Stomach (tissue), 9 donors: ENCODE data around the gene DOCK11. TPM values are rescaled to one million over a fixed set of nuclear protein-coding genes. Genes with fewer than 3 reads are reported as not detected.

Source experiments
- DNase-seq, 2 donors: peaks; one replicate each; pipeline versions ENCODE4 v3.0.0 to v3.0.0-alpha.2; 2013 to 2019
- H3K27ac ChIP-seq, 5 donors: fragments of 200-600 bp in 4 of 5; sonication (generic) in 4 of 5; one replicate each; pipeline ENCODE4 v1.5.1; 2013 to 2019; ENCODE audit warnings: mild to moderate bottlenecking in 1 of 5, moderate library complexity in 1 of 5
- H3K27me3 ChIP-seq, 3 donors: fragments of 200-600 bp; sonication (generic); one replicate each; pipeline ENCODE4 v1.5.1; 2017 to 2019; ENCODE audit warnings: mixed run types in 1 of 3
- H3K36me3 ChIP-seq, 4 donors: fragments of 200-600 bp; sonication (generic); 1 replicate in 3 of 4; 2 replicates in 1 of 4; pipeline ENCODE4 v1.5.1; 2016 to 2019
- H3K4me1 ChIP-seq, 4 donors: fragments of 200-600 bp; sonication (generic); one replicate each; pipeline ENCODE4 v1.5.1; 2016 to 2019
- H3K4me3 ChIP-seq, 4 donors: fragments of 200-600 bp; sonication (generic) in 3 of 4; one replicate each; pipeline ENCODE4 v1.5.1; 2016 to 2019; ENCODE audit warnings: mild to moderate bottlenecking in 1 of 4
- H3K9me3 ChIP-seq, 4 donors: fragments of 200-600 bp; sonication (generic); one replicate each; pipeline ENCODE4 v1.5.1; 2016 to 2019
- EP300 ChIP-seq: sonication (generic); formaldehyde crosslinking; IDR thresholded peaks from one replicate; pipeline ENCODE4 v1.6.1; 2017; ENCODE audit warnings: antibody characterized with exemption
- POLR2A ChIP-seq, 4 donors: fragments of 450-650 bp; IDR thresholded peaks; one replicate each; pipeline ENCODE4 v1.6.1; 2016; ENCODE audit warnings: antibody characterized with exemption in 4 of 4, control low read depth in 2 of 4, mild to moderate bottlenecking in 1 of 4, moderate library complexity in 1 of 4
- POLR2AphosphoS5 ChIP-seq, 3 donors: sonication (generic); formaldehyde crosslinking; IDR thresholded peaks; one replicate each; pipeline ENCODE4 v1.6.1; 2016; ENCODE audit warnings: antibody characterized with exemption in 3 of 3
- WGBS, 5 donors: extraction: QIAGEN DNeasy Blood & Tissue Kit in 3 of 5; methylation state at CpG; one replicate each; pipeline versions ENCODE4 v1.1.5 to v1.1.7; 2013 to 2018; 5-methylcytosine and 5-hydroxymethylcytosine counted together
- intact Hi-C: fragments of 100-400 bp; cut with DNase I; formaldehyde crosslinking; loops from one replicate; pipeline ENCODE4 v1.15.1; 2023; ENCODE audit warnings: low total_unique reads
- polyA plus RNA-seq, 3 donors: library from polyadenylated mRNA; stranded (reverse); fragments of 200-250 nt; gene quantifications; one replicate each; pipeline ENCODE4 v1.2.3, GENCODE V29; 2013
- total RNA-seq, 5 donors: library from RNA; depleted of rRNA; stranded (reverse); fragments of >200 nt; gene quantifications; one replicate each; pipeline versions ENCODE4 v1.1.0 to v1.2.3, GENCODE V29; 2014 to 2016
- TF ChIP-seq, protein P1 (sequence below), 7 experiments: fragments of 450-650 bp in 4 of 7; fragments of 200-600 bp in 3 of 7; sonication (generic) in 3 of 7; IDR thresholded peaks; one replicate each; pipeline ENCODE4 v1.5.1; 2016 to 2019; ENCODE audit warnings: antibody characterized with exemption in 7 of 7, control low read depth in 2 of 7, mild to moderate bottlenecking in 1 of 7
- donor health status: healthy with polysubstance abuse.
- donor health status: Bipolar disorder and iron deficiency.
- donor health status: healthy.

The DOCK11 gene
- total and polyA plus RNA-seq, 8 donors = 3.5 to 34.0 (median 6.2) TPM

DNA sequence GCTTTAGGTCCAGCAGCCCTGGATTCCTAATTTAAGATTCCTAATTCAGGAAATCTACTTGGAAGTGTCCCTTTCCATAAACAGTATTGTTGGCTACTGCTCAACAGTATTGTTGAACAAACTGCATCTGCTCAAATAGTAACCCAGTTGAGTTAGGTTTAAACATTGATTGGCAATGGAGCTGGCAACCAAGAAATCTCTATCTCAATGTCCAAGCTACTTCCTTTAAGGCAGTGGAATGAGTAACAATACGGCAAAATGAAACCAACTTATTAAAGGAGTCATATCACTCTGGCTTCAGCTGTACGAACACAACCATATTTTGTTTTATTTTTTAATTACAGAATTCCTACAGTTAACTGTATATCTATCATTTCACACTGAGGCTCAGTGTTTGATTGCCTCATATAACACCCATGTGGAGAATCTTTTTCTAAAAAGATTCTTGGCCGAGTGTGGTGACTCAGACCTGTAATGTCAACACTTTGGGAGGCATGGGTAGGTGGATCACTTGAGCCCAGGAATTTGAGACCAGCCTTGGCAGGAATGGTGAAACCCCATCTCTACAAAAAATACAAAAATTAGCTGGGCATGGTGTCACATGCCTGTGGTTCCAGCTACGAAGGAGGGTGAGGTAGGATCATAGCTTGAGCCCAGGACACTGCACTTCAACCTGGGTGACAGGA lies 160.1 kb downstream of the DOCK11 start:
- H3K4me1 ChIP-seq = peaks cover 0 to 11% (median 0%) of the 10 kb centered on the region in 4 donors
- H3K27ac ChIP-seq = peak overlapping the region in 3 of 5 donors; percentile 17 to 47 (median 45)
- no peak overlapping the region for H3K4me3 ChIP-seq
- TF ChIP-seq EP300 = no peak
- TF ChIP-seq, protein P1, sequence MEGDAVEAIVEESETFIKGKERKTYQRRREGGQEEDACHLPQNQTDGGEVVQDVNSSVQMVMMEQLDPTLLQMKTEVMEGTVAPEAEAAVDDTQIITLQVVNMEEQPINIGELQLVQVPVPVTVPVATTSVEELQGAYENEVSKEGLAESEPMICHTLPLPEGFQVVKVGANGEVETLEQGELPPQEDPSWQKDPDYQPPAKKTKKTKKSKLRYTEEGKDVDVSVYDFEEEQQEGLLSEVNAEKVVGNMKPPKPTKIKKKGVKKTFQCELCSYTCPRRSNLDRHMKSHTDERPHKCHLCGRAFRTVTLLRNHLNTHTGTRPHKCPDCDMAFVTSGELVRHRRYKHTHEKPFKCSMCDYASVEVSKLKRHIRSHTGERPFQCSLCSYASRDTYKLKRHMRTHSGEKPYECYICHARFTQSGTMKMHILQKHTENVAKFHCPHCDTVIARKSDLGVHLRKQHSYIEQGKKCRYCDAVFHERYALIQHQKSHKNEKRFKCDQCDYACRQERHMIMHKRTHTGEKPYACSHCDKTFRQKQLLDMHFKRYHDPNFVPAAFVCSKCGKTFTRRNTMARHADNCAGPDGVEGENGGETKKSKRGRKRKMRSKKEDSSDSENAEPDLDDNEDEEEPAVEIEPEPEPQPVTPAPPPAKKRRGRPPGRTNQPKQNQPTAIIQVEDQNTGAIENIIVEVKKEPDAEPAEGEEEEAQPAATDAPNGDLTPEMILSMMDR (IDR thresholded peaks at IDR 0.05) = no peak
- DNase-seq = no peak
- peaks cover 0 to 5% (median 0%) of the 10 kb centered on the region in 4 donors for H3K36me3 ChIP-seq
- H3K9me3 ChIP-seq = no peaks in the 10 kb centered on the region
- H3K27me3 ChIP-seq = no peaks in the 10 kb centered on the region
- intact Hi-C loops = no loop called here
- WGBS, 5 donors = 48 to 63% (median 60%) methylated on average over 4 of the region's 4 CpGs

DNA sequence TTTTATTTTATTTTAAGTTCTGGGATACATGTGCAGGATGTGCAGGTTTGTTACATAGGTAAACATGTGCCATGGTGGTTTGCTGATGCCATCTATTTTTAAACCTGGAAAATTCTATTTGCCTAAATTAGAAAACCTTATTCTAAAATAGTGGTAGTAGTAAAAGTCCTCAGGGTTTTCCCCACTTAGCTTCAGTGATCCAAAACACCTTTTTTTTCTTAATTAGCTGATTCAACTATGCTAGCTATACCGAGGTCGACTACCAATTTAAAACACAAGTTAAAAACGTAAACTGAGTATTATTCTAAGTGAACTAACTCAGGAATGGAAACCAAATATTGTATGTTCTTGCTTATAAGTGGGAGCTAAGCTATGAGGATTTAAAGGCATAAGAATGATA lies 161.8 kb downstream of the DOCK11 start:
- Histone ChIP-seq H3K27ac (no peak overlapping the region), H3K9me3 (no peaks in the 10 kb centered on the region), H3K4me3 (no peak overlapping the region), H3K27me3 (no peaks in the 10 kb centered on the region), H3K36me3 (peaks cover 0 to 5% (median 0%) of the 10 kb centered on the region in 4 donors), H3K4me1 (peaks cover 0 to 11% (median 0%) of the 10 kb centered on the region in 4 donors)
- no peak for TF ChIP-seq EP300
- TF ChIP-seq, protein P1 (IDR thresholded peaks at IDR 0.05) = no peak
- no peak for TF ChIP-seq POLR2A (IDR thresholded peaks at IDR 0.05)
- TF ChIP-seq POLR2AphosphoS5 (IDR thresholded peaks at IDR 0.05) = no peak
- no peak for DNase-seq
- intact Hi-C loops = no loop called here
- 49 to 79% (median 64%) methylated on average over 3 of the region's 3 CpGs for WGBS, 5 donors

- no peak for DNase-seq
- Histone ChIP-seq H3K36me3 (peaks cover 0 to 16% (median 3%) of the 10 kb centered on the region in 4 donors), H3K27me3 (no peaks in the 10 kb centered on the region), H3K4me1 (no peaks in the 10 kb centered on the region), H3K27ac (no peak overlapping the region), H3K9me3 (no peaks in the 10 kb centered on the region), H3K4me3 (no peak overlapping the region)
- WGBS, 5 donors = 41 to 69% (median 52%) methylated on average over 2 of the region's 2 CpGs
- intact Hi-C loops = no loop called here
- TF ChIP-seq EP300 (no peak), POLR2AphosphoS5 (IDR thresholded peaks at IDR 0.05) (no peak), POLR2A (IDR thresholded peaks at IDR 0.05) (no peak)
- TF ChIP-seq, protein P1 (IDR thresholded peaks at IDR 0.05) = no peak
Measured at GRCh38 chrX:118660085-118660484, 164.5 kb downstream of the DOCK11 start.

DNA sequence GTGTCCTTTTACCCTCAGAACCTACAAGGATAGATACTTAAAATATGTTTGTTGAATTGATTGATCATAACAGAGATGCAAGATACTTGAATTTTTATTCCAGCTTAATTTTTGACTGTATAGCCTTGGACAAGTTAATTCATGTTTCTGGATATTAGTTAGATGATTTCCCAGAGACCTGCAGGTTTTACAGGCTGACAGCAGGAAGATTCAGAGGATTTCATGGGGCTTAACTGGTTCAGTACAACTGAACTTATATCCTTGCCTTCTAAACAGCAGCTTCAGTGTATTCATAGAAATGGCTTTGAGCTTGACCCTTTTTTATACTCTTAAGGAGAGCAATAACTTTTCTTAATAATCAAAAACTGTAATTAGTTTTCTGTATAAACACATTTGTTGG lies 169.6 kb downstream of the DOCK11 start:
- Histone ChIP-seq H3K36me3 (peaks cover 0 to 16% (median 3%) of the 10 kb centered on the region in 4 donors), H3K9me3 (no peaks in the 10 kb centered on the region), H3K4me3 (no peak overlapping the region), H3K27ac (no peak overlapping the region), H3K27me3 (no peaks in the 10 kb centered on the region), H3K4me1 (no peaks in the 10 kb centered on the region)
- no peak for TF ChIP-seq EP300
- TF ChIP-seq POLR2A (IDR thresholded peaks at IDR 0.05) = no peak
- TF ChIP-seq, protein P1 (IDR thresholded peaks at IDR 0.05) = no peak
- no peak for TF ChIP-seq POLR2AphosphoS5 (IDR thresholded peaks at IDR 0.05)
- intact Hi-C loops = no loop called here
- no peak for DNase-seq
